ENCODE data around the gene CASKIN1.

Gene CASKIN1

DNA sequence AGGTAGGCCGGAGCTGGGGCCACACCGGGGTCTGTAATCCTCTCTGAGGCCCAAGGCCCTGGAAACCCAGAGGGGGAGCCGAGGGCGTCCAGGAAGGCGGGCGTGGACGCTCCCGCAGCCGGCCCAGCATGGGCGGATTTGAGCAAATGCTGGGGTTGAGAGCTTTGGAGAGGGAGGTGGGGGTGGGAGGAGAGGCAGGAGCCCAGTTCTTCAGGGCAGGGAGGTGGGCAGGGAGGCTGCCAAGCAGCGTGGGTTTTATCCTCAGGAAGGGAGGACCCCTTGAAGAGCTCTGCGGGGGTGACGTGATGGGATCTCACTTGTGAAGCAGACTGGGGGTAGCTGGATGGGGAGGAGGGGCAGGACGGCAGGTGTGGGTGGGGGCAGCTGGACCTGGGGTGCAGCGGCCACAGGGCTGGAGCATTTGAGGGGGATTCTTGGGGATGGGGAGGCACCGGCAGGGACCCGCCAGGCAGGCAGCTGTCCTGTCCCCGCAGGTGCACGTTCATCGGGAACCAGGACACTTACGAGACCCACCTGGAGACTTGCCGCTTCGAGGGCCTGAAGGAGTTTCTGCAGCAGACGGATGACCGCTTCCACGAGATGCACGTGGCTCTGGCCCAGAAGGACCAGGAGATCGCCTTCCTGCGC lies 23.6 kb downstream of the CASKIN1 start:
- Histone ChIP-seq H3K4me3 (no peak overlapping the region), H3K27ac (no peak overlapping the region)
- DNase-seq (ENCODE audit: low spot score): no peak
- TF ChIP-seq, protein P1, sequence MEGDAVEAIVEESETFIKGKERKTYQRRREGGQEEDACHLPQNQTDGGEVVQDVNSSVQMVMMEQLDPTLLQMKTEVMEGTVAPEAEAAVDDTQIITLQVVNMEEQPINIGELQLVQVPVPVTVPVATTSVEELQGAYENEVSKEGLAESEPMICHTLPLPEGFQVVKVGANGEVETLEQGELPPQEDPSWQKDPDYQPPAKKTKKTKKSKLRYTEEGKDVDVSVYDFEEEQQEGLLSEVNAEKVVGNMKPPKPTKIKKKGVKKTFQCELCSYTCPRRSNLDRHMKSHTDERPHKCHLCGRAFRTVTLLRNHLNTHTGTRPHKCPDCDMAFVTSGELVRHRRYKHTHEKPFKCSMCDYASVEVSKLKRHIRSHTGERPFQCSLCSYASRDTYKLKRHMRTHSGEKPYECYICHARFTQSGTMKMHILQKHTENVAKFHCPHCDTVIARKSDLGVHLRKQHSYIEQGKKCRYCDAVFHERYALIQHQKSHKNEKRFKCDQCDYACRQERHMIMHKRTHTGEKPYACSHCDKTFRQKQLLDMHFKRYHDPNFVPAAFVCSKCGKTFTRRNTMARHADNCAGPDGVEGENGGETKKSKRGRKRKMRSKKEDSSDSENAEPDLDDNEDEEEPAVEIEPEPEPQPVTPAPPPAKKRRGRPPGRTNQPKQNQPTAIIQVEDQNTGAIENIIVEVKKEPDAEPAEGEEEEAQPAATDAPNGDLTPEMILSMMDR (IDR thresholded peaks at IDR 0.05): no peak

GRCh38 chr16:2171601-2172178 lies 24.7 kb downstream of the CASKIN1 start:
- no peak overlapping the region for H3K27ac ChIP-seq
- H3K4me3 ChIP-seq: no peak overlapping the region
- no peak for DNase-seq (ENCODE audit: low spot score)

GRCh38 chr16:2170587-2171435 lies 25.6 kb downstream of the CASKIN1 start:
- TF ChIP-seq, protein P1 (IDR thresholded peaks at IDR 0.05): no peak
- Histone ChIP-seq H3K4me3 (peak overlapping the region; percentile 54), H3K27ac (peak overlapping the region in 1 of 2 donors; percentile 56)
- no peak for DNase-seq (ENCODE audit: low spot score)

More at GRCh38 chr16:2171601-2172178, 24.7 kb downstream of the CASKIN1 start:
- TF ChIP-seq, protein P1 (IDR thresholded peaks at IDR 0.05): no peak

DNA sequence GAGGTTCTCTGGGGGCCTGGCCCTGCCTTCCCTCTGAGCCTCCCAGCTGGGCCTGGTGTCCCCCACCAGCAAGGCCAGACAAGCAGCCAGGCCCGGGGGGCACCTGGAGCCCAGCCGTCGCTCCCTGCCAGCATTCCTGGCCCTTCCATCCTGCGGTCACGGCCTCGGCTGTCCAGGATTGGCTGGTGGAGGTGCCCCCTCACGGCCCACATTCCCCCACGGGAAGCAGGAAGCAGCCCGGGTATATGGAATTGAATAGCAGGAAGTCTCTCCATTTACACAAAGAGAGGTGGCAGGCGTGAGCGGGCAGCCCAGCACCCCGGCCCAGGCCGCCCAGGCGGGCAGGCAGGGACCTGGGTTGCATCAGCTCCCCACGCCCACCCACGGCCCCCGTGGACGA lies 26.3 kb downstream of the CASKIN1 start:
- TF ChIP-seq, protein P1 (IDR thresholded peaks at IDR 0.05): no peak
- Histone ChIP-seq H3K4me3 (peak overlapping the region; percentile 54), H3K27ac (peak overlapping the region; percentile 2 to 56)
- no peak for DNase-seq (ENCODE audit: low spot score)

DNA sequence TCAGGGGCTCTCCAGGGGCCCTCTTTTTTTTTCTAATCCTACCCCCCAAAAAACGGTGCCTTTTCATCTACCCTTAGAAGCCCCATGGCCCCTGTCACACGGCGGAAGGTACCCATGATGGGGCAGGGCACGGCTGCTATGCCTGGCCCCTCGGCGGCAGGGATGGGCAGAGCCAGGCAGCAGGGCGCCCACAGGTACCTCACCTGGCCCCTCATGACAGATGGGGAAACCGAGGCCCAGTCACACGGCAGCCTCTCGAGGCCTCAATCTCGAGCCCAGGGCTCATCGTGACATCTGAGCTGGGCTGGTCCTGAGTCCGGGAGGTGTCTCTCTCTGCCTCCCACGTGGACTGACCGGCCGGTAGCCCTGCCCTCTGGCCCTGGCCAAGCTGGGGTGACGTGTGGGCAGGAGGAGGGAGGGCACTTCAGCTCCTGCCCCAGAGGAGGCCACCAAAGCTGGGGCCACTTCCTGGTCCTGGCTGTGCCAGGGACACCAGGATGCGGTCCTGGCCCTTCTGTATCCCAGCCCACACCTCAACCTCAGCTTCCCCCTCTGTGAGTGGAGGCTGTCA lies 29.3 kb downstream of the CASKIN1 start:
- TF ChIP-seq, protein P1 (IDR thresholded peaks at IDR 0.05): no peak
- H3K4me3 ChIP-seq: no peak overlapping the region
- no peak overlapping the region for H3K27ac ChIP-seq
- no peak for DNase-seq (ENCODE audit: low spot score)

DNA sequence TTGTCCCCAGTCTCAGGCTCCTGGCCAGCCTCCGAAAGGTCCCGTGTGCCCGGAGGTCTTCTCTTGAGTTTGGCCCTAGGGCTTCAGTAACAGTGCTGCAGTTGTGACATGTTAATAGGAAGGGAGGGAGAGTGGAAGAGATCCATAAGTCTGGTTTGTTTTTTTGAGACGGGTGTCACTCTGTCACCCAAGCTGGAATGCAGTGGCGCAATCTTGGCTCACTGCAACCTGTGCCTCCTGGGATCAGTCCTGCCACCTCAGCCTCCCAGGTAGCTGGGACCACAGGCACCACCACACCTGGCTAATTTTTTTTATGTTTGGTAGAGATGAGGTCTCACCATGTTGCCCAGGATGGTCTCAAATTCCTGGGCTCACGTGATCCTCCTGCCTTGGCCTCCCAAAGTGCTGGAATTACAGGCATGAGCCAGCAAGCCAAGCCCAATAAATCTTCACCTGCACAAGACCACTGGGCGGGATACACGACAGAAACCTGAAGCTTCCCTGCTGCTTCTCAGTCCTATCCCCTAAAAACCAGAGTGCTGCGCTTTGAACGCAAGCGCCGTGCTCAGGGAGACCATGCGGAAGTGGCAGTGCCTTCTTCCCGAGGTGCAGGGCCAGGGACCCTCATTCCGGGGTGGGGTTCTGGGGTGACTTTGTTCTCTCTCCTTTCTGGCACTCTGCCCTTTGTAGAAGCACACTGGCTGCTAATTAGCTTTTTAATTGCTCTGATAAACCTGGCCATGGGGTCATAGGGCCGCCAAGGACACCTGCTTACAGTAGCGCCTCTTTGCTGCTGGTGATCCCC lies 29.9 kb downstream of the CASKIN1 start:
- Histone ChIP-seq H3K4me3 (no peak overlapping the region), H3K27ac (no peak overlapping the region)
- TF ChIP-seq, protein P1 (IDR thresholded peaks at IDR 0.05): no peak
- no peak for DNase-seq (ENCODE audit: low spot score)
